NOMO-1 (cell line): ENCODE data around the gene VWA5B1.
"Not testable (repeated sequence)": the region's sequence is repeated elsewhere in the genome, so short reads cannot be mapped to it uniquely, and the experiment has no call there.

Experiments used
- DNase-seq, 2 experiments: peaks; one replicate each; lab custom pipeline; 2025; ENCODE audit not compliant: unreplicated experiment in 2 of 2; lab: John Stamatoyannopoulos, UW

The VWA5B1 gene, protein sequence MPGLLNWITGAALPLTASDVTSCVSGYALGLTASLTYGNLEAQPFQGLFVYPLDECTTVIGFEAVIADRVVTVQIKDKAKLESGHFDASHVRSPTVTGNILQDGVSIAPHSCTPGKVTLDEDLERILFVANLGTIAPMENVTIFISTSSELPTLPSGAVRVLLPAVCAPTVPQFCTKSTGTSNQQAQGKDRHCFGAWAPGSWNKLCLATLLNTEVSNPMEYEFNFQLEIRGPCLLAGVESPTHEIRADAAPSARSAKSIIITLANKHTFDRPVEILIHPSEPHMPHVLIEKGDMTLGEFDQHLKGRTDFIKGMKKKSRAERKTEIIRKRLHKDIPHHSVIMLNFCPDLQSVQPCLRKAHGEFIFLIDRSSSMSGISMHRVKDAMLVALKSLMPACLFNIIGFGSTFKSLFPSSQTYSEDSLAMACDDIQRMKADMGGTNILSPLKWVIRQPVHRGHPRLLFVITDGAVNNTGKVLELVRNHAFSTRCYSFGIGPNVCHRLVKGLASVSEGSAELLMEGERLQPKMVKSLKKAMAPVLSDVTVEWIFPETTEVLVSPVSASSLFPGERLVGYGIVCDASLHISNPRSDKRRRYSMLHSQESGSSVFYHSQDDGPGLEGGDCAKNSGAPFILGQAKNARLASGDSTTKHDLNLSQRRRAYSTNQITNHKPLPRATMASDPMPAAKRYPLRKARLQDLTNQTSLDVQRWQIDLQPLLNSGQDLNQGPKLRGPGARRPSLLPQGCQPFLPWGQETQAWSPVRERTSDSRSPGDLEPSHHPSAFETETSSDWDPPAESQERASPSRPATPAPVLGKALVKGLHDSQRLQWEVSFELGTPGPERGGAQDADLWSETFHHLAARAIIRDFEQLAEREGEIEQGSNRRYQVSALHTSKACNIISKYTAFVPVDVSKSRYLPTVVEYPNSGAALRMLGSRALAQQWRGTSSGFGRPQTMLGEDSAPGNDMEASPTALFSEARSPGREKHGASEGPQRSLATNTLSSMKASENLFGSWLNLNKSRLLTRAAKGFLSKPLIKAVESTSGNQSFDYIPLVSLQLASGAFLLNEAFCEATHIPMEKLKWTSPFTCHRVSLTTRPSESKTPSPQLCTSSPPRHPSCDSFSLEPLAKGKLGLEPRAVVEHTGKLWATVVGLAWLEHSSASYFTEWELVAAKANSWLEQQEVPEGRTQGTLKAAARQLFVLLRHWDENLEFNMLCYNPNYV

DNA sequence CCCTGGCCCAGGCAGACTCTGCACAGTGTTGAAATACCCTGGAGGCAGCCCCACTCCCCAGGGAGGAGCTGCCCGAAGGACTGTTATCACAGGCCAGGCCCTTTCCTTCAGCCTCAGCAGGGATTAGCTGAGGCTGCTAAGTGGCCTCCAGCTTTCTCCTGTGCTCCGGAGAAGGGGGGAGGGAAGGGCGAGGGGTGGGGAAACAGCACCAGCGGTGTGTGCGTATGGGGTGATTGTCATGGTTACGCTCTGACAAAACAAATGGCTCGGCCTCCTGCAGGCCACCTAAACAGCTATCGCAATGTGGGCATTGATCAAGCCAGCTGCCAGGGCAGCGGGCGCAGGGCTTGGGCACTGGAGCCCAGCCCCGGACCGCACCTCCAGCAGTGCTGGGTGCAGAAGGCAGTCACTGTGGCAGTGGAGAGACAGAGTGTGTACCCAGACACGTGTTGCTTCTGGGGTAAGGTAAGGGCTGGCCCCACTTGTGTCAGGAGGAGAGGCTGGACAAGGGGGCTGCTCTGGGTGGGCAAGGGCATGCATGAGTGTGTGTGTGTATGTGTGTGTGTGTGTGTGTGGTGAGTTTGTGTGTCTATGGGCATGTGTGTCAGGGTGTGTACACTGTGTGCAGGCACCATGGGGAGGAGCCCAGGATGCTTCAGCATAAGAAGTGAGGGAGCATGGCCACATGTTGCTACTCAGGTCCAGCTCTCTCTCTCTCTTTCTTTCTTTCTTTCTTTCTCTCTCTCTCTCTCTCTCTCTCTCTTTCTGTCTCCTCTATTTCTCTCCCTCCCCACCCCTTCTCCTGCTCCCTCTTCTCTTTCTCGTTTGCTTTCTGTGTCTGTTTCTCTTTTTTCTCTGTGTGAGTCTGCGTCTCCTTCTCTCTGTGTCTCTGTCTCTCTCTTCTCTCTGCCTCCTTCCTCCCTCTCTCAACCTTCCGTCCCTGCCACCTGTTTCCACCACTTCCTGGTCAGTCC, at the start of gene VWA5B1:
Gene VWA5B1, plus strand, starts transcription at position 252 of the 974 bp plus-strand sequence. CDS start 19,727 bp downstream, outside the sequence.
- no peak for DNase-seq

DNA sequence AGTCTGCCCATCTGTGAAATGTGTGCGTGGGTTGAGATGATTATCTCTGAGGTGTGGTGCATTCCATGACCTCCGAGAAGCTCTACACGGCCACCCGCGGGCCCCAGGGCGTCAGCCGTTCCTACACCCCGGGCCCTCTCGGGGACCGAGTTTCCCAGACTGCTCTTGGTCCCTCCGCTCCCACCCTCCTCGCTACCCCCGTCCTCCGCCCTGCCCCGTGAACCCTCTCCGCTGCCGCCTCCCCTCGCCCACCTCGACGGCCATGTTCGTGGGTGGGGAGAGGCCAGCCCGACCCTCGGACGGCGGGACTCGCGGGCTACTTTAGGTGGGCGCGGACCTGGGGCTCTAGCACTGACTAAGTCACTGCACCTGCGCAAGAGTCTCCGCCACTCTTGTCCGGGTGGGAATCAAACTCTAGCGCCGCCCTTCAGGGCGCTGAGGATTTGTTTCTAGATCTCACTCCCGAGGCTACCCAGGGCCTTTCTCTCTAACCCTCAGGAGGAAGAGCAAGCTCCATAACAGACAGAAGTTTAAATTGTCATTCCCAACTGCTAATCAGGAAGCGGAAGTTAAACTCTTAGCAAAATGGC, 47.7 kb upstream of the VWA5B1 start:
- DNase-seq: no peak

DNA sequence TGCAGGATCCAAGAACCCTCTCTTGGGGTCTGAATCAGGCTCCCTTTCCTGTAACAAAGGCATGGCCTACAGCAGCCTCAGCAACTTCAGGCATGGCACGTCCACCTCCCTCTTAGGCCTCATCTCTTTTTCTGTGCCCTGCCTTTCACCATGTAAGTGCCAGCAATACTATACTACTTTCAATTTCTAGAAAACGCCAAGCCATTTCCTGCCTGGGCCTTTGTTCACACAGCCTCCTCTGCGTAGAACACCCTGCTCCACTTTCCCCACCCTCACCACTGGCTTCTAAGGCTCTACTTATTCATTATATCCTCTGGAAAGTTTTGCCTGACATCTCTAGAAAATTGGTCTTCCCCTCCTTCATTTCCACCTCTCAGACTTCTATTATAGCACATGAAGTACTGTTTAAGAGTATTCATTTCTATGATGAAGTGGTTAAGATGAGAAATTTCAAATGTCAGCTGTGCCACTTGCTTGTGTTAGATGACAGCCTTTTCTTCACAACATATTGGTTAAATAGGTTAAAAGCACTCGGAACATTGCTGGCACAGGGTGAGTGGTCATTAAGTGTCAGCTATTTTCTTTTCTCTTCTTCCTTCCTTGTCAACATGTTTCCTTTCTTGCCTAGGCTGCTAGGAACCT, 41.6 kb upstream of the VWA5B1 start:
- no peak for DNase-seq

DNA sequence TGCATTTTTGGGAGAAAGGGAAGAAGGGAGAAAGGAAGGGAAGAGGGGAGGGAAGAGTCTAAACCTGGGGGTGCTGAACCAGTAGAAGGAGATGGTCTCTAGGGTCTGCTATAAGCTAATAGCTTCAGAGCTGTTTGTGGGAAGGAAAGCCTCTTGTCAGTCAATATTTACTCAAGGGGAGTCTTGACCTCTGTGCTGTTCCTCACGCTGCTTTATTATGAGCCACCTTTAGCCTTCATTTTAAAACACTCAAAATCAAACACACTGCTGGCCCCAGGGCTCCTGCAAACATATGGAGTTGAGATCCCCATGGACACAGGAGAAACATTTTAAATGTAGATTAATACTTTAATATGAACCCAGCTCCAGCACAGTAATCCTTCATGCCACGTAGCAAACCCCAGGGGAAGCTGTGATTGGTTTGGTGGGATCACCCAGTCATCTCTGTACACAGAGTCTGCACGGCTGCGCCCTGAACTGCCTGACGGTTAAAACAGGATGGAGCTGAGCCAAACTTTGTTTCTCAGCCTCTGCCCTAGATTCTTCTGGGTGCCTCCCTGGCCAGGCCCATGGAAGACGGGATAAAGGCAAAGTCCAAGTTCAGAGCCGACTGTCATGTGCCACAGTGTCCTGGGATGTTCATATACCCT, 40.2 kb upstream of the VWA5B1 start:
- no peak for DNase-seq

DNA sequence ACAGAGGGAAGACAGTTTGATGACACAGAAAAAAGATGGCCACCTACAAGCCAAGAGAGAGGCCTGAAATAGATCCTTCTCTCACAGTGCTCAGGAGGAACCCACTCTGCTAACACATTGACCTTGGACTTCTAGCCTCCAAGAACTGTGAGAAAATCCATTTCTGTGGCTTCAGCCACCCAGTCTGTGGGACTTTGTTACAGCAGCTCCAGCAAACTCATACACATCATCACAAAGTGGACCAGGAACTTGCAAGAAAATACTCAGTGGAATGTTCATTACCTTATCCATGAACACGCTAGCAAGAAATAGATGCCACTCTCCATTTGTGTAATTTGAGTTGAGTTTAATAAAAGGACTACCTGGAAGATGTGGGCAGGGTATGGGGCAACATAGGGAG, 38.1 kb upstream of the VWA5B1 start:
- DNase-seq: no peak

DNA sequence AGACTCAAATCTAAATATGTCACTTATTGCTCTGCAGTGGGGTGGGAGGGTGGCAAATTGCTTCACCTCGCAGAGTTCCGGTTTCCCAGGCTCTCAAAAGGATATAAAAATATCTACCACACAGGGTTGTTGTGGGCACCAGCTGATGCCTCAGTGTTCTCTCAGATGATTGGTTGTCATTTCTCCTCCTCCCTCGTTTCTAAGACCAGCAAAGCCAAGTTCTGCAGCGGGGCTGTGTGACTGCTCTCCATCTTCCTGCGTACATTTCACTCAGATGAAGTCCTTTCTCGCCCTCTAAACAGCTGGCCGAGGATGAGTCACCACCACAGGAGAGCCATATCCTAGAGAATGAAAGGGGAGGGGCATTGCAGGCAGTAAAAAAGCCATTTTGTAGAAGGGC, 35.0 kb upstream of the VWA5B1 start:
- DNase-seq: peak; percentile 73 to 80

DNA sequence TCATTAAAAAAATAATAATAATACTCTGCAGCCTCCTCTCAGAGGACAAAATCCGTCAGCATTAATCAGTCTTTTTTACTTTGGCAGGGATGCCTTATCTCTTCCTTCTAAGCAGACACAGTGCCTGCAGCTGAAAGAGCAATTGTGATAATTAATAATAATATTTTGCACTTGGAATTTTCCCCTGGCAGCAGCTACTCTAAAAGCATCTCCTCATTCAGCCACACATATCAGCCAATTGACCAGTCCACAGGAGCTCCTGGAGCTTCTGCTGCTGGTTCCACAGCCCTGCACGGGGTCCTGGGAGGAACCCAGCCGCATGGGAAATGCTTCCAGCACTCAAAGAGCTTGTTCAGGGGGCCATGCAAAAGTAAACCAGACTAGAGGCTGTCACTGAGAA, 31.0 kb upstream of the VWA5B1 start:
- no peak for DNase-seq

DNA sequence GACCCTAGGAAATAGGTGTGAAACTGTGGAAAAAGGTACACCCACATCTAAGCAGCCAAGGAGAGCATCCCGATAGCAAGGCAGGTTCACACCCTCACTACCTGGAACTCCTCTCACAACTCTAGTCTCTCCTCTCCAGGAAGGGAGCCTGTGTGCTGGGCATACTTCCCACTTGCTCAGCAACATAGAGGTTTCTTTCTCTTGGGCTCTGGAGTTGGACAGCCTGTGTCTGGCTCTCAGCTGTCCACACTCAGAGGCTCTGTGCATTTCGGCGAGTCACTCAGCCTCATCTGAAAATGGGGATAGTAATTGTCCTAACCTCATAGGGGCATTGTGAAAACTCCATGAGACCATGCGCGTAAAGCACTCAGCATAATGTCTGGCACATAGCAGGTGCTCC, 29.6 kb upstream of the VWA5B1 start:
- no peak for DNase-seq

DNA sequence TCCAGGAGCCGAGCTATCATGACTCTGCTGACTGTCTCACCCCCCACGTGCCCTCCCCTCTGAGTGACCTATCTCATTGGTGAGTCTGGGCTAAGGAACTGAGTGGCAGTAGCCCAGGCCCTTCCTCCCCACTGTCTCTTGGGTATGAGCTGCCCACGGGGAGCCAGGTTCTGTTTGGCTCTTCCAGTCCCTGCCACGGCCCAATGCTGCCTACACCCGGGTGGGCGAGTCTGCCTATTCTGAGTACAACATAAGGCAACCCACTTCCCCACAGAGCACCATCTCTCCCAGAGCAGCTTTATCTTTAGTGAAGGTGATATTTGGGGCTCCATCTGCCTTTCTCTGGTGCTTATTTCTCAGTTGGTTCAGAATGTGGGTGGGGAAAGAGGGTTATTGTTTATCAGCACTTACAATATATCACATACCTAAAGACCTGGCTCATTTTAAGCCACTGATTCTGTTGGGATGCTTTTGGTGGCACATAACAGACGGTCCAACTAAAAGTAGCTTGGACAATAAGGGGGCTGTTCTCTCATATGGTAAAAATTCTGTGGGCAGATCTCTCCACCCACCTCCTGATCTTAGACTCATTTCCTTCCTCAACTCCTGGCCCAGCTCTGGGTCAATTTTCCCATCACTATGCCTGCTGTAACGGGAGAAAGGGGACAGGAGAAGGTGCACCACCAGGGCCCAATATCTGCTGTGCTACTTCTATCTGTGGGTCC, 27.7 kb upstream of the VWA5B1 start:
- DNase-seq: no peak

DNA sequence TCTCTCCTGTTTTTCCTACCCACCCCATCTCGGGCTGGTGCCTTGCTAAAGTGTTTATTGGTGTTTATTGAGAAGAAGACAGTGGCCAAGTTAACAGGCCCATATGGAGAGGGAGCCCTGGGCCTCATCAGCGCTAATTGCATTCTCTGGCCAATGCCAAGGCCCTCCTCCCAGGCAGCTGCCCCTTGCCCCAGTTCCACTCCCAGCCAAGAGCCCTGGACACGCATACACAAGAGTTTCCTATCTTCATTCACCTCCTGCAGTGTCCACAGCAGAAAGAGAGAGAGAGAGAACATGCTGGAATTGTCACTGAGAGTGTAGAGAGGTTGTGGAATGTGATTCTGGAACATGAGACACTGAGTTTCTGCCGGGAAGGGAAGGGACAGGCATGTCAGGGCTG, 25.4 kb upstream of the VWA5B1 start:
- no peak for DNase-seq

DNA sequence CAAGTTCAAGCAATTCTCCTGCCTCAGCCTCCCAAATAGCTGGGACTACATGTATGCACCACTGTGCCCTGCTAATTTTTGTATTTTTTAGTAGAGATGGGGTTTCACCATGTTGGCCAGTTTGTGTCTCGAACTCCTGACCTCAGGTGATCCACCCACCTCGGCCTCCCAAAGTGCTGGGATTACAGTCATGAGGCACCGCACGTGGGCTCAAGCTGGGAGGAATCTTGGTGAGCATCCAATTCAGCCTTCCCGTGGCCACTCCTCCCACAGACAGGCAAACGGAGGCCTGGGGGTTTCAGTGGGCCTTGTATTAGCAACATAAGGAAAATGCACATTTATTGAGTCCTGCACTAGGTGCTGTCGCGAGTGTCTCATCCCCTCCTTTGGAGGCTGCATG, 24.5 kb upstream of the VWA5B1 start:
- no peak for DNase-seq

DNA sequence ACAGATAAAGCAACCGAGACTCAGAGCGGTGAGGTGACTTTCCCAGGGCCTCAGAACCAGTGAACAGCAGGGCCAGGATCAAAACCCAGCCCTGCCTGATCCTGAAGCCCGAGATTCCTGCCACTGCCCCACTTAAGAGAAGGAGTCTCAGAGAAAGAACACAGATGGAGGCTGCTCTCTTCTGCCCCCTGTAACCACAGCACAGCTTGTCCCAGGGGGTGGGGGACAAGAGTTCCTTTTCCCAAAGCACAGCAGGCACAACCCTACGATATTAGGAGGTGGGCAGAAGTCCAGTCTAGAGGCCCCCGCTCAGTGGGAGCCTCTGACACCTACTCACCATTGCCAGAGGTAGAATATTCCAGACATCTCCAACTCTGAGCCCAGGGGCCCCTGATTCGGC, 24.0 kb upstream of the VWA5B1 start:
- DNase-seq: no peak

DNA sequence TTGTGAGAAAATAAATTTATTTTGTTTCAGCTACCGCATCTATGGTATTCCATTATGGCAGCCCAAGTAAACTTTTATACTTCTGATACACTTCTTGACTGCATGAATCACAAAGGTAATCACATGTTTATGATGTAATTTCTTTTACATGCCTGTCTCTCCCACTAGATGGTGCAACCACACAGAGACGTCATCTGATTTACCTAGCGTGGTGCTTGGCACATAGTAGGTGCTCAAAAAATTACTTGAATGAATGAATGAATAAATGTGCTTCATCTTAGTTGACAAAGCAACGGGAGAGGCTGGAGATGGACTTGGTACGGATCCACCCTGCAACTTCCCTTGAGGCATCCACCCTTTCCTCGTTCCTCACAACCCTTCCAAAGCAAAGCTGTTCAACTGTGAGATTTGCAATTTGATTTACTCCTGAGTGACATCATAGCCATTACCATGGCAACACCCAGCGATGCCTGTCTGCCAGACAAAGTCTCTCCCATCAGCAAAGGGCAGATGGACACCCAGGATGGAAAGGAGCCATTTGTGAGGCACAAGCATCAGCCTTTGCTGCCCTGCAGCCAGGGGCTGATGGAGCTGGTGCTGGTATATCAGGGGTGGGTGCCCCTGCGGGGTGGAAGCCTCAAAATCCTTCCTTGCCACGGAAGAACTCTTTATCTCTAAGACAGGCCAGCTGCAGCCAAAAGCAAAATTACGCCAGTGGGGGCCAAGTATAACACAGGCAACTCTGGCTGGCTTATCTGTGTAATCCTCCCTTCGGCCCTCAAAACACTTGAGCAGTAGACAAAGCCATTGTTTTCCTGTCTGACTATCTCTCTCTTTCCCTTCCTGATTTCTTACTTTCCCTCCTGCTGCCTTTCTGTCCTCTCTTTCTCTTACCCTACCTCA, 18.9 kb upstream of the VWA5B1 start:
- DNase-seq: no peak

DNA sequence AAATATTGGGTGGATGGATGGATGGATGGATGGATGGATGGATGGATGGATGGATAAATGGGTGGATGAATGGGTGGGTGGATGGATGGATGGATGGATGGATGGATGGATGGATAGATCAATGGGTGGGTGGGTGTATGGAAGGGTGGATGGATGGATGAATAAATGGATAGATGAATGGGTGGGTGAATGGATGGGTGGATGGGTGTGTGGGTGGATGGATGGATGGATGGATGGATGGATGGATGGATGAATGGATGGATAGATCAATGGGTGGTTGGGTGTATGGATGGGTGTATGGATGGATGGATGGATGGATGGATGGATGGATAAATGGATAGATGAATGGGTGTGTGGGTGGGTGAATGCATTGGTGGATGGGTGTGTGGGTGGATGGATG, 17.0 kb upstream of the VWA5B1 start:
- DNase-seq: not testable (repeated sequence)

DNA sequence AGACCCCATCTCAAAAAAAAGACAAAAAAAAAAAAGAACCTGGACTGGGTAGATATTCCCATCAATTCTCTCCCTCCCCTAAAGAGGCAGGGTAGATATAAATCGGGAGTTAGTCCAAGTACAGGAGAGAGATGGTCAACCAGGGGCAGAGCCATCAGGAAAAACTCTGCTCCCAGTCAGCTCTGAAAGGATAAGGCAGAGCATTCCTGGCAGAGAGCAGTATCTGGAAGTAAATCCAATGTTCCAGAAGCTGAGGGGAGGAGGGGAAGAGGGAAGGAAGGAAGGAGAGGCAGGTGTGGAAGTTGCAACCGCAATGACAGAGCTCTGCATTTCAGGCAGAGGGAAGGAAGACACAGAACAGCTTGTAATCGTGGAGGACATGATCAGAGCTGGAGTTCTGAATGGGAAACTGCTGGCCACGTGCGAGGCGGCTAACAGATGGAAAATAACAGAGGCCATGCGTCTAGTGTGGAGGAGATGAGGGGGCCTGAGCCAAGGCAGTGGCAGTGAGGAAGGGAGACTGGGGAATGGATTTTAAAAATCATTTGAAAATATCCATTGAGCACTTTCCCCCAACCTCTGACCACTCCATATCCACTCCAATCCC, 15.3 kb upstream of the VWA5B1 start:
- no peak for DNase-seq

DNA sequence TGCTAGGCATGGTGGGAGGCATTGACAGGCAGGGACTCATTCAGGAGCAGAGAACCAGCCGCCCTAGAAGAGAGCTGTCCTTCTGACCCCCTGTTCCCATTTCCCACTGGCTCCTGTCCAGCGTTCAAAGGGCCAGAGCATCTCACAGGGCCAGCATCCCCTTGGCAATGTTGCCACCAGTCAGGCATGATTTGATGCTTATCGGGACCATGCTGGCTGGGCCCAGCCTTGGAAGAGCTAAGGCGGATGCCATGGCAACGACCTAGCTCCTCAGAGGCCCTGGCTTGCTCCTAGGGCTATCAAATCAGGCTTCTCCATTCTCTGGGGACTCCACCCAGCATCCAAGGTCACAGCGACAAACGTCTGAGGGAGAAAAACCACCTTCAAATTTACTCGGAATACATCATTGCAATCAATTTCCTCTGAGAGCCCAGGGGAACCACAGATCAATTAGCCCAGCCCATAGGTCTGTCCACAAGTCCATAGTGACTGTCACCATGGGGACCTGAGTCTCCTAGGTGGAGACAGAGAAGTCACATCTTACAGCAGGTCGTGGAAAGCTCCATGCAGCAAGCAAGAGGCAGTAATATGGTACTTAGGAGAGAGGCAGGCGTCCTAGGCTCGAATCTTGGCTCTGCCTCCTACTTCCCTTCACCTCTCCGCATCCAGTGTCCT, 14.1 kb upstream of the VWA5B1 start:
- no peak for DNase-seq
